SK-N-SH (cell line): ENCODE data around the gene RCAN3. TPM values are rescaled to one million over a fixed set of nuclear protein-coding genes. Genes with fewer than 3 reads are reported as not detected.

Source experiments
- CTCF ChIA-PET: fragments of 300-600, 350-600 bp; formaldehyde crosslinking; extraction: SDS; loops from one replicate; lab custom pipeline; 2021; lab: Yijun Ruan, JAX
- POLR2A ChIA-PET: fragments of 350-600 bp; sonication (Branson Sonifier 250); formaldehyde crosslinking; extraction: SDS; loops from one replicate; lab custom pipeline; 2020; ENCODE audit warnings: antibody characterized with exemption, inconsistent platforms; lab: Yijun Ruan, JAX
- DNase-seq: peaks from one replicate; pipeline ENCODE4 v3.0.0; 2012
- H2AFZ ChIP-seq: fragments of 200-600 bp; sonication (generic); 2 replicates; pipeline ENCODE4 v1.8.1; 2016; ENCODE audit warnings: antibody characterized with exemption, mild to moderate bottlenecking, low read depth
- H3F3A ChIP-seq: fragments of 200-600 bp; sonication (generic); replicated peaks from 2 replicates; pipeline ENCODE3; 2016; ENCODE audit warnings: antibody characterized with exemption, mild to moderate bottlenecking; ENCODE audit not compliant: insufficient read depth
- H3K27ac ChIP-seq, 2 experiments: fragments of 200-500 bp in 1 of 2; fragments of 200-600 bp in 1 of 2; sonication (Bioruptor generic) in 1 of 2; sonication (generic), shearing (Covaris generic) in 1 of 2; 2 replicates each; pipeline versions ENCODE4 v1.5.1 to v1.6.1; 2014 to 2016; ENCODE audit warnings: low read depth in 2 of 2, inconsistent platforms in 1 of 2, low read length in 1 of 2, mild to moderate bottlenecking in 1 of 2, mixed read lengths in 1 of 2
- H3K27me3 ChIP-seq: fragments of 200-600 bp; sonication (generic), shearing (Covaris generic); 2 replicates; pipeline ENCODE4 v1.6.1; 2016; ENCODE audit warnings: mixed run types; ENCODE audit not compliant: insufficient read depth
- H3K36me3 ChIP-seq, 2 experiments: fragments of 200-500 bp in 1 of 2; fragments of 200-600 bp in 1 of 2; sonication (Bioruptor generic) in 1 of 2; sonication (generic) in 1 of 2; replicated peaks in 1 of 2; 2 replicates each; pipeline versions ENCODE3 to v1.5.1; 2014 to 2016; ENCODE audit warnings: low read length in 1 of 2, mild to moderate bottlenecking in 1 of 2; ENCODE audit not compliant: insufficient read depth in 2 of 2, control insufficient read depth in 1 of 2
- H3K4me1 ChIP-seq, 2 experiments: fragments of 200-500 bp in 1 of 2; fragments of 200-600 bp in 1 of 2; sonication (Bioruptor generic) in 1 of 2; sonication (generic), shearing (Covaris generic) in 1 of 2; 2 replicates each; pipeline versions ENCODE4 v1.5.1 to v1.6.1; 2014 to 2016; ENCODE audit warnings: low read depth in 1 of 2, low read length in 1 of 2, mixed run types in 1 of 2; ENCODE audit not compliant: insufficient read depth in 2 of 2, control insufficient read depth in 1 of 2
- H3K4me2 ChIP-seq: fragments of 200-600 bp; sonication (generic), shearing (Covaris generic); 2 replicates; pipeline ENCODE4 v1.6.1; 2017; ENCODE audit warnings: mixed run types
- H3K4me3 ChIP-seq, 2 experiments: fragments of 200-500 bp in 1 of 2; fragments of 200-600 bp in 1 of 2; sonication (Bioruptor generic) in 1 of 2; sonication (generic), shearing (Covaris generic) in 1 of 2; 2 replicates each; pipeline versions ENCODE4 v1.5.1 to v1.8.1; 2014 to 2016; ENCODE audit warnings: low read depth in 2 of 2, inconsistent platforms in 1 of 2, low read length in 1 of 2, mild to moderate bottlenecking in 1 of 2, mixed read lengths in 1 of 2, moderate library complexity in 1 of 2
- H3K79me2 ChIP-seq: fragments of 200-600 bp; sonication (generic); 2 replicates; pipeline ENCODE4 v1.8.1; 2017; ENCODE audit warnings: mild to moderate bottlenecking; ENCODE audit not compliant: insufficient read depth
- H3K9ac ChIP-seq: fragments of 200-600 bp; sonication (generic); 2 replicates; pipeline ENCODE4 v1.6.1; 2017; ENCODE audit warnings: mixed run types
- H3K9me2 ChIP-seq: fragments of 200-600 bp; sonication (generic); 2 replicates; pipeline ENCODE4 v1.6.1; 2017; ENCODE audit warnings: mixed run types
- H3K9me3 ChIP-seq: fragments of 200-600 bp; sonication (generic); 2 replicates; pipeline ENCODE4 v1.6.1; 2017; ENCODE audit warnings: mixed run types, mild to moderate bottlenecking, moderate library complexity
- H4K20me1 ChIP-seq: fragments of 200-600 bp; sonication (generic); 2 replicates; pipeline ENCODE4 v1.6.1; 2017; ENCODE audit warnings: mild to moderate bottlenecking, mixed run types; ENCODE audit not compliant: insufficient read depth
- CTCF ChIP-seq: fragments of 200-600 bp; sonication (generic); IDR thresholded peaks from 2 replicates; pipeline ENCODE4 v1.6.1; 2017; ENCODE audit warnings: antibody characterized with exemption, mild to moderate bottlenecking, moderate library complexity
- EP300 ChIP-seq, 2 experiments: IDR thresholded peaks; 2 replicates each; pipeline versions ENCODE4 v1.4.0 to v1.6.1; 2012; ENCODE audit warnings: borderline replicate concordance in 1 of 2, low read depth in 1 of 2, low read length in 1 of 2
- EZH2phosphoT487 ChIP-seq: fragments of 200-600 bp; sonication (generic); IDR thresholded peaks from 2 replicates; pipeline ENCODE4 v1.6.1; 2017; ENCODE audit warnings: low read depth, mixed run types, mild to moderate bottlenecking, antibody characterized with exemption, moderate library complexity, borderline replicate concordance
- FOXJ3 ChIP-seq: sonication (generic); formaldehyde crosslinking; IDR thresholded peaks from 2 replicates; pipeline ENCODE4 v1.5.1; 2020; ENCODE audit warnings: mild to moderate bottlenecking, missing genetic modification reagents
- JUND ChIP-seq: IDR thresholded peaks from 2 replicates; pipeline ENCODE4 v1.4.0; 2012
- MAX ChIP-seq: IDR thresholded peaks from 2 replicates; pipeline ENCODE4 v1.4.0; 2012; ENCODE audit warnings: low read depth
- NFIC ChIP-seq: IDR thresholded peaks from 2 replicates; pipeline ENCODE4 v1.4.0; 2012; ENCODE audit warnings: borderline replicate concordance
- NRF1 ChIP-seq: IDR thresholded peaks from 2 replicates; pipeline ENCODE4 v1.6.1; 2012; ENCODE audit warnings: low read depth, mild to moderate bottlenecking, low read length
- PBX3 ChIP-seq: IDR thresholded peaks from 2 replicates; pipeline ENCODE4; 2012
- POLR2AphosphoS5 ChIP-seq: IDR thresholded peaks from 2 replicates; pipeline ENCODE4 v1.6.1; 2012; ENCODE audit warnings: low read depth, low read length
- RAD21 ChIP-seq: IDR thresholded peaks from 2 replicates; pipeline ENCODE4 v1.6.1; 2012; ENCODE audit warnings: mild to moderate bottlenecking, low read length
- RCOR1 ChIP-seq: fragments of 150-350 bp; IDR thresholded peaks from 2 replicates; pipeline ENCODE4 v1.6.1; 2017; ENCODE audit warnings: antibody characterized with exemption, low read length
- RFX5 ChIP-seq: IDR thresholded peaks from 2 replicates; pipeline ENCODE4 v1.6.1; 2012; ENCODE audit warnings: mild to moderate bottlenecking, improper control_type of control experiment, low read length
- TAF1 ChIP-seq: IDR thresholded peaks from 2 replicates; pipeline ENCODE4 v1.6.1; 2012; ENCODE audit warnings: low read depth, mild to moderate bottlenecking, low read length, moderate library complexity, borderline replicate concordance
- TCF12 ChIP-seq: IDR thresholded peaks from 2 replicates; pipeline ENCODE4 v1.4.0; 2012
- TEAD4 ChIP-seq: IDR thresholded peaks from 2 replicates; pipeline ENCODE4 v1.4.0; 2012; ENCODE audit warnings: mild to moderate bottlenecking, borderline replicate concordance; ENCODE audit not compliant: insufficient read depth
- USF1 ChIP-seq: IDR thresholded peaks from 2 replicates; pipeline ENCODE4 v1.4.0; 2012; ENCODE audit warnings: low read depth, borderline replicate concordance
- USF2 ChIP-seq: fragments of 150-350 bp; IDR thresholded peaks from 2 replicates; pipeline ENCODE4 v1.6.1; 2017; ENCODE audit warnings: antibody characterized with exemption, low read length, low read depth, borderline replicate concordance
- ZBTB33 ChIP-seq: IDR thresholded peaks from 2 replicates; pipeline ENCODE4 v1.4.0; 2012; ENCODE audit warnings: low read depth, borderline replicate concordance
- WGBS: methylation state at CpG from one replicate; pipeline ENCODE4 v1.1.6; 2017; ENCODE audit warnings: low lambda C conversion rate; 5-methylcytosine and 5-hydroxymethylcytosine counted together
- polyA plus RNA-seq, 3 experiments: library from polyadenylated mRNA; depleted of rRNA; stranded (reverse); fragments of >200 nt; gene quantifications; 2 replicates each; pipeline ENCODE4 v1.2.3, GENCODE V29; 2012

The RCAN3 gene
- polyA plus RNA-seq, 1 of the 3 experiments (the other 2 are of a cell fraction) = 4.8 TPM

- Histone ChIP-seq H4K20me1 (no peaks in the 10 kb centered on the region), H2AFZ (no peak overlapping the region), H3K36me3 (no peaks in the 10 kb centered on the region), H3K4me2 (no peak overlapping the region), H3K79me2 (no peaks in the 10 kb centered on the region), H3K9ac (no peak overlapping the region), H3K27me3 (no peaks in the 10 kb centered on the region), H3K4me1 (no peaks in the 10 kb centered on the region), H3K4me3 (no peak overlapping the region), H3K27ac (no peak overlapping the region), H3K9me3 (no peaks in the 10 kb centered on the region), H3K9me2 (no peaks in the 10 kb centered on the region), H3F3A (peaks cover under 1% of the 10 kb centered on the region)
- ChIA-PET POLR2A (no interaction called here), CTCF (interaction anchor here (1.0 to 1.6 kb wide), 6 partner anchors 15 to 284 kb away, joined by 3 to 4 read pairs (median 3); no protein-coding TSS in a partner anchor)
- TF ChIP-seq ZBTB33 (no peak), NFIC (no peak), USF1 (no peak), EZH2phosphoT487 (no peak), FOXJ3 (CRISPR knock-in tag) (no peak), MAX (no peak), CTCF (no peak), USF2 (no peak), POLR2AphosphoS5 (no peak), NRF1 (no peak), TCF12 (no peak), TAF1 (no peak), RCOR1 (no peak), RAD21 (no peak), TEAD4 (no peak), EP300 (IDR thresholded peaks at IDR 0.05; ENCODE audit: borderline replicate concordance in 1 of 2, low read depth in 1 of 2, low read length in 1 of 2) (no peak), RFX5 (no peak), PBX3 (no peak), JUND (no peak)
- no peak for DNase-seq
- WGBS = 89% methylated on average over 7 of the region's 7 CpGs
Measured at GRCh38 chr1:24486331-24487065, 16.1 kb upstream of the RCAN3 start.
